Measurements from ENCODE around the gene RCHY1.
"Not testable (repeated sequence)": the region's sequence is repeated elsewhere in the genome, so short reads cannot be mapped to it uniquely, and the experiment has no call there.

RCHY1 gene

GRCh38 chr4:75530556-75531322 lies 16.5 kb upstream of the RCHY1 start:
- TF ChIP-seq CTCF (IDR thresholded peaks at IDR 0.05; ENCODE audit: control insufficient read depth, insufficient read depth, low read depth, low read length, missing control alignments): no peak
- DNase-seq (ENCODE audit: low read depth): no peak
- no peak overlapping the region for H3K4me3 ChIP-seq (ENCODE audit: control insufficient read depth, low read depth, low read length)

- TF ChIP-seq CTCF (IDR thresholded peaks at IDR 0.05; ENCODE audit: control insufficient read depth, insufficient read depth, low read depth, low read length, missing control alignments): no peak
- no peak overlapping the region for H3K4me3 ChIP-seq (ENCODE audit: control insufficient read depth, low read depth, low read length)
- no peak for DNase-seq (ENCODE audit: low read depth)
Observed at GRCh38 chr4:75527482-75527881, 13.3 kb upstream of the RCHY1 start.

DNA sequence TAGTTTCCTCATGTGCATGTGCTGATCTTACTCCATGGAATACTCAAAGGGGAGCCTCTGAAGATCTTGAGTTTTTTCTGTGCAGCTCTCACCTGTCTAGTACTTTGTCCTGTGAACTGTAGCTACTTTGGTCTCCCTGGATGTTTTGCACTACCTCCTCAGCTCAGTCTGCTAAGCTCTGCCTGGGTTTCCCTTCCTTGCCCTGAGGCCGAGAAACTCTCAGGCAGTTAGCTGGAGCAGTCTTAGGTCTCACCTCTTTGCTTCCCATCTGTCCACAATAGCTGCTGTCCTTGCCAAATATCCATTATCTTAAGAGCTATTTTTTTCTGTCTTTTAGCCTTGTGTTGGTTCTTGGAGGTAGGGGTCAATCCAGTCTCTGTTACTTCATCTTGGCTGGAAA lies 11.7 kb upstream of the RCHY1 start:
- no peak for DNase-seq (ENCODE audit: low read depth)
- no peak overlapping the region for H3K4me3 ChIP-seq (ENCODE audit: control insufficient read depth, low read depth, low read length)
- no peak for TF ChIP-seq CTCF (IDR thresholded peaks at IDR 0.05; ENCODE audit: control insufficient read depth, insufficient read depth, low read depth, low read length, missing control alignments)

- no peak for DNase-seq (ENCODE audit: low read depth)
- TF ChIP-seq CTCF (IDR thresholded peaks at IDR 0.05; ENCODE audit: control insufficient read depth, insufficient read depth, low read depth, low read length, missing control alignments): no peak
- no peak overlapping the region for H3K4me3 ChIP-seq (ENCODE audit: control insufficient read depth, low read depth, low read length)
Observed at GRCh38 chr4:75525086-75525485, 10.9 kb upstream of the RCHY1 start.

GRCh38 chr4:75519452-75519851 lies 5.2 kb upstream of the RCHY1 start:
- not testable (repeated sequence) for H3K4me3 ChIP-seq (ENCODE audit: control insufficient read depth, low read depth, low read length); DNase-seq (ENCODE audit: low read depth)

DNA sequence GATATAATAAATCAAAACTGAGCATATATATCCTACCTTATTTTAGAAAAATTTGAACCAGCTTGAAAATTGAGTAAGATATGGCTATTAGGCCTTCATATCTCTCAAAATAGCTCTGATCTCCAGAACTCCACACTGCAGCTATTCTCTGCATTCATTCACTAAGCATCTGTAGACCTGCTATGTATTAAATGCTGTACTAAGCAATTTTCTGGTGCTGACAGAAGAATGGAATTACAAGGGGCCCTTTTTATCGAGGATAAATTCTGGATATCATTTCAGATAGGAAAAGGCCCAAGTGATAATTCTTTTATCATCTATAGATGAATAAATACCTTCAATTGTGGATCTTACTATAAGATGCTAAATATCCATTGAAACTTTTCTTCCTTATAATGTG lies 1.9 kb upstream of the RCHY1 start:
- DNase-seq (ENCODE audit: low read depth): no peak
- TF ChIP-seq CTCF (IDR thresholded peaks at IDR 0.05; ENCODE audit: control insufficient read depth, insufficient read depth, low read depth, low read length, missing control alignments): no peak
- no peak overlapping the region for H3K4me3 ChIP-seq (ENCODE audit: control insufficient read depth, low read depth, low read length)

- no peak for TF ChIP-seq CTCF (IDR thresholded peaks at IDR 0.05; ENCODE audit: control insufficient read depth, insufficient read depth, low read depth, low read length, missing control alignments)
- no peak for DNase-seq (ENCODE audit: low read depth)
- peak overlapping the region; percentile 71 for H3K4me3 ChIP-seq (ENCODE audit: control insufficient read depth, low read depth, low read length)
Observed at GRCh38 chr4:75514949-75515612, 878 bp upstream of the RCHY1 start.

Measured in AG09309 (cell line).